HG02623 (cell line): ENCODE measurements around the gene AZGP1.
A peak's percentile ranks its signal among the peaks of the same experiment; 100 is the strongest.
"Not testable (repeated sequence)": the region's sequence is repeated elsewhere in the genome, so short reads cannot be mapped to it uniquely, and the experiment has no call there.

Experiments used
- ATAC-seq: cut with Tn5 transposase; IDR thresholded peaks from one replicate; pipeline ENCODE4 v1.9.1; 2021; ENCODE audit warnings: moderate library complexity; ENCODE audit not compliant: unreplicated experiment

AZGP1 gene

DNA sequence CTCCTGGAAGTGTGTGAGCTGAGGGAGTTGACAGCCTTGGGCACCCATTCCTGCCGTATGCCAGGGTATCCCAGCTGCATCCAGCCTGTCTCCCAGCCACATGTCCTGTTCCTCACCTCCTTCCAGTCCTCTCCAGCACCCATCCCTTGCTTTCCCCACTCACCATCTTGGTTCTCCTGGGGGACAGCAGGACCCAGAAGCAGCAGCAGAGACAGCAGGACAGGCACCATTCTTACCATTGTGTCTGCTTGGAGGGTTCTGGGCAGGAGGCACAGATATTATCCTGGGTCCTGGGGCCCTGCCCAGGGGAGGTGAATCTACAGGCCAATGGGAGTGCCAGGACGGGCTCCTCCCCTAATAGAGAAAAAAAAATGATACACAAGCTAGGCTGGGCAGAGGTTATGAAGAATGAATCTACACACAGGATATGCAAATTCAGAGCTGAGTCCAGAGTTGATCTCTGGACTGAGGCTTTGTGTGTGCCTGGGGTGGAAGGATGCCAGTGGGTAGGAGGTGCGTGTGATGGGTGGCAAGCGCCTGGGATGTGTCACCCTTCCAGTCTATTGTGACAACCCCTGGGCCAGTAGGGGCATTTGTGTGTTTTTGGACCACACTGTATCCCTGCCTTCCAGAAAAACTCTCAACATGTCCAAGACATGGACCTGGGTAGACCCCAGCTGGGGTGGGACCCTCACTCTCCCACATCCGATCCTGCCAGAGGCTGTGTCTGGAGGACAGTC lies at the start of gene AZGP1:
AZGP1 (minus strand) TSS at position 250 of the 740 bp plus-strand sequence; CDS start at position 239, 11 bp downstream.
- ATAC-seq = no peak

GRCh38 chr7:100024020-100024619 lies 48.3 kb upstream of the AZGP1 start:
- ATAC-seq = no peak

- no peak for ATAC-seq
Observed at GRCh38 chr7:100023526-100023925, 47.7 kb upstream of the AZGP1 start.

DNA sequence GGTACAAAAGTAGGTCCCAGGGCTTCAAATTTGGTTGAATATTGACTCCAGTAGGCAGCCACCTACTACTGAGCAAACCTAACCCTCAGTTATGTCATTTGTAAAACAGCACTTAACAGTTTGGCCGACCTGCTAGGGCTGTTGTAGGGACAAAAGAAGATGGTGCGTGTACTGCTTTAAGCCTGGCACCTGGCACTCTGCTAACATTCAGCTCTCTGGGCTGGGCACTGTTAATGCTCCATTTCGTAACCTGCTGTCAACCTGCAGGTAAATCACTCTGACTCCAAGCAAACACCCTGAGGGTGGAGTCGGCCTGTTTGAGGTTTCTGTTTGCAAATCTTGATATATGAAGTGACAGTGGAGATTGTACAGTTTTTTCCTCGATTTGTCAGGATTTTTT lies 46.8 kb upstream of the AZGP1 start:
- ATAC-seq = no peak

DNA sequence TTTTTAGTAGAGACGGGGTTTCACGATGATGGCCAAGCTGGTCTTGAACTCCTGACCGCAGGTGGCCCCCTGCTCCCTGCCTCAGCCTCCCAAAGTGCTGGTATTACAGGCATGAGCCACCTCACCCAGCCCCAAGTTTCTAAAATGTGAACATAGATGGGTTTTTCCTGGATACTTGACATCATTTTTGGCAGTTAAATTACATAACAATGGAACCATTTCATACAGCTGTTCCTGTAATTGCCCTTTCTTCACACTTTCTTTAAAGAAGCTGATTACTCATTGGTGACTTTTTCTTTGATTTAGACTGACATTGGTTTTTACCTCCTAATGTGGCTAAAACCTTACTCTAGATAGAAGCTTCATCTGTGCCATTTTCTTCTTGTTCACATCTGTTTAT lies 45.5 kb upstream of the AZGP1 start:
- no peak for ATAC-seq

GRCh38 chr7:100019908-100020307 lies 44.1 kb upstream of the AZGP1 start:
- no peak for ATAC-seq

DNA sequence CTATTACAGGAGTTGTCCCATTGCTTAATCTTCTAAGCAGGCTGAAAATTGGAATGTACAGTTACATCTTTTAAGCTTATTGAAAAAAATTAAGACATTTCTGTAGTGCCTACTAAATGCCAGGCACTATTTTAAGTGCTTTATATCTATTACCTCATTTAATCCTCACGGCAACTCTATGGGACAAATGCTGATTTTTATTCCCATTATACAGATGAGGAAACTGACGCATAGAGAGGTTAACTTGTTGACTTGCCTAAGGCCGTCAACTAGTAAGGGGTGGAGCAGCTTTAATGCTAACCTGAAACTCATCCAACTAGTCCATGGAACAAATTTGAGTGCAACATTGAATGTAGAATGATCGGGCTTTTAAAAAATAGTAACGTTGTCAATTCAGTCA lies 42.0 kb upstream of the AZGP1 start:
- ATAC-seq = no peak

- no peak for ATAC-seq
Observed at GRCh38 chr7:100017300-100017699, 41.5 kb upstream of the AZGP1 start.

GRCh38 chr7:100016215-100016901 lies 40.5 kb upstream of the AZGP1 start:
- no peak for ATAC-seq

DNA sequence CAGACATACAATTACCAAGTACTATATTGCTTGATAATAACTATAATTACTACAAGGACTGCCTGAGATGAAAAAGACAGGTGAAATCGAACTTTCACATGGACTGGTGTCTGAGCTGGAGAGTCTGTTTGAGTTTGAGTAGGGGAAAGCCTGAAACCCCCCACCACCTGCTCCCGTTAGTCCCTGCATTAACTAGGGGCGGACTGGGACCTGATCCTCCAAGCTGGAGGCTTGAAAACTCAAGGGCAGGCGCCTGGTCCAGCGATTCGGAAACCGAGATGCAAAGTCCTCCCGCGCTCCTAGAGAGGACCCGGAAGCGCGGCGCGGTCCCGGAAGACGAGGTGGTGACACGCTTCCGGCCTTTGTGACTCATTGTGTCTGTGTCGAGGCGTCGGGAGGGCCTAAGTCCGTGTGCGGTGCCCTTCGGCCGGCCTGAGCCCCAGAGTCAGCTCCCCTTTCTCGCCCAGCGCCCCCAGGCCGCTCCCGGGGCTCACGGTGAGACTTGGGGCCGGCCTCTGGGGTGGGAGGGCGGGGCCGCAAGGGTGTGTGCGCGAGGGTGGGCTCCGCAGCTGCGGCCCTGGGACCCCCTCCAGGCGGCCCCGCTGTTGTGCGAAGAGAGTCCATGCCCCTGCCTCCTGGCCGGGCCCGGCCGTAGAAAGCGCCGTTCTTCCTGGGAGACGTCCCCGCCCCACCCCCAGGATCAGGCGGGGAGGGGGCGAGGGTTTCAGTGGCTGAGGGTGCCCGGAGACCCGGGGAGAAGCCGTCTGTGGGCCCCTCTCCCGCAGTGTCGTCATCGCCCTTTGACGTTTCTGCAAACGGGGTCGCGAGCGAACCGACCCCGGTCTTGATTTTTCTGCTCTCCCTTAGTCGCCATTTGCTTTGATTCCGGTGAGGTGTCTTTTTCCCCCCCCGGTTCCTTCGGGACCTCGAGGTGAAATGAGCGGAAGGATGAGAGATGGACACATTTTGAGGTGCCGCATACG lies 39.7 kb upstream of the AZGP1 start, which contains the start of gene ZKSCAN1:
ZKSCAN1 (plus strand) TSS at position 365 of the 983 bp plus-strand sequence. CDS start 7,911 bp downstream, outside the sequence.
- ATAC-seq = peak; percentile 91

DNA sequence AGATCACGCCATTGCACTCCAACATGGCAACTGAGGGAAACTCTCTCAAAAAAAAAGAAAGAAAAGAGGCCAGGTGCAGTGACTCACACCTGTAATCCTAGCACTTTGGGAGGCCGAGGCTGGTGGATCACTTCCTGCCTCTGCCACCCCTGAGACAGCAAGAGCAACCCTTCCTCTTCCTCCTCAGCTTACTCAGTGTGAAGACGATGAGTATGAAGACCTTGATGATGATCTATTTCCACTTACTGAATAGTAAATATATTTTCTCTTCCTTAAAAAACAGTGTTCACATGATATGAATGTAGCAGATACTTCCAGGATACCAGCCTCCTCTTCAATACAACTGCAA lies 37.5 kb upstream of the AZGP1 start:
- ATAC-seq = no peak

GRCh38 chr7:100012385-100013327 lies 36.8 kb upstream of the AZGP1 start:
- ATAC-seq = not testable (repeated sequence)

GRCh38 chr7:100011516-100011915 lies 35.7 kb upstream of the AZGP1 start:
- no peak for ATAC-seq

DNA sequence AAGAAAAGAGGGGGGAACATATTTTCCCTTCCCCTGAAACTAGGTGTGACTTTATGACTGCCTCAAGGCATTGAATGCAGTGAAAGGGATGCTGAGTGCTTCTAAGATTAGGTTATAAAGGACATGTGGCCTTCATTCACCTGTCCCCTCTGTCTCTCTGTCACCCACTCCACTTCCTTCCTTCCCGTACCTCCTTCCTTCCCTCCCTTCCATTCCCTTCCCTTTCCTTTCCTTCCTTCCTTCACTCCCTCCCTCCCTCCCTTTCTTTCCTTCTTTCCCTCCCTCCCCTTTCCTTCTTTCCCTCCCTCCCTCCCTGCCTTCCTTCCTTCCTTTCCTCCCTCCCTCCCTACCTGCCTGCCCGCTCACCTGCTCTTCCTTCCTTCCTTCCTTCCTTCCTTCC lies 35.1 kb upstream of the AZGP1 start:
- no peak for ATAC-seq

DNA sequence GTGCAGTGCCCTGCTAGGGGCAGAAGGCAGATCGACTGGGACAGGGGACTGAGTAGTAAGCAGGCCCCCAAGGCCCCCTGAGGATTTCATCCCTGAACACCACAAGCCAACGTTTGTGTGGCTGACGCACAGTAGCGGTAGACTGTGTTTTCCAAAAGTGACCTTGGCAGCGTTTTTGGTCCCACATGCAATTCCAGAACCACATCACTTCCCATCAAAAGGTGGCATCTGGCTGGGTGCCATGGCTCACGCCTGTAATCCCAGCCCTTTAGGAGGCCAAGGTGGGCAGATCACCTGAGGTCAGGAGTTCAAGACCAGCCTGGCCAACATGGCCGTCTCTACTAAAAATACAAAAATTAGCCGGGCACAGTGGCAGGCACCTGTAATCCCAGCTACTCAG lies 34.1 kb upstream of the AZGP1 start:
- not testable (repeated sequence) for ATAC-seq

DNA sequence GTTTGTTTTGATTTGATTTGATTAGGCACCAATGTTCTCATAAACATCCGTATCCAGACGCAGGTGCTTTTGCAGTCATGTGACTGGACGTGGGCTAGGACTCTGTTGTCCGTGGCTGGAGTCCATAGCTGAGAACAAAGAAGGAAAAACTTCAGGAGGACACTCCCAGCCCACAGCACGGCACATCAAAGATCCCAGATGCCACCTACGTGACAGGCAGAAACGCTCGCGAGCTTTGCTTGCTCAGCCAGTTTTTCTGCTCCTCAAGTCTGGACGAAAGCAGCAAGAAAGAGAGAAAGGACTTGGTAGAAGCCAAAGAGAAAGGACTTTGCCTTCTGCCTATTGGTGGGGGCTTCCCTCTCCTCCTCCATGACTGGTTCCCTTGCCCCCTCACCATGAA lies 32.7 kb upstream of the AZGP1 start:
- no peak for ATAC-seq

- no peak for ATAC-seq
Observed at GRCh38 chr7:100007887-100008286, 32.1 kb upstream of the AZGP1 start.

GRCh38 chr7:100003711-100004661 lies 28.2 kb upstream of the AZGP1 start:
- ATAC-seq = no peak

- ATAC-seq = no peak
Observed at GRCh38 chr7:100000239-100000638, 24.4 kb upstream of the AZGP1 start.
